CD4-positive, alpha-beta T cell treated with Interleukin-6 at 100 ng/mL for 8 hours (primary cell): ENCODE results near the gene EMP2.
"Not testable (repeated sequence)": the region's sequence is repeated elsewhere in the genome, so short reads cannot be mapped to it uniquely, and the experiment has no call there.

Experiments
- DNase-seq: peaks from one replicate; pipeline ENCODE4 v3.0.0-alpha.2; 2020; ENCODE audit warnings: mixed read lengths, low spot score

The EMP2 gene

DNA sequence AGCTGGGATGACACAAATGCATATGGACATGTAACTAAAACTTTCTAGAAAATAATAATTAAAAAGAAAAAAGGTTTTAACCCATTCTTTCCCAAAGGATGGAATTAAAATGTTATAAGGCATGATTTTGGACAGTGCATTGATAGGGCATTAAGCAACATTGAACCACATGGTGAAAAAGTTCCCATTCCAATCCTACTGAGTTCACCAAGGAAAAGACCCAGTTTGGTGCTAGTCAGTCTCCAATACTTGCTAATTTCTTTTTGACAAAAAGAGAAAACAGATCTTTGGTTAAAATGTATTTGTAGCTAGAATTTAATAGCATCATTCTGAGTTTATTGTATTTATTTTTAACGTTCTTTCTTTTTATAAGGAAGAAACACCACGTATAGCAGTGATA, 28.1 kb downstream of the EMP2 start:
- DNase-seq = no peak

DNA sequence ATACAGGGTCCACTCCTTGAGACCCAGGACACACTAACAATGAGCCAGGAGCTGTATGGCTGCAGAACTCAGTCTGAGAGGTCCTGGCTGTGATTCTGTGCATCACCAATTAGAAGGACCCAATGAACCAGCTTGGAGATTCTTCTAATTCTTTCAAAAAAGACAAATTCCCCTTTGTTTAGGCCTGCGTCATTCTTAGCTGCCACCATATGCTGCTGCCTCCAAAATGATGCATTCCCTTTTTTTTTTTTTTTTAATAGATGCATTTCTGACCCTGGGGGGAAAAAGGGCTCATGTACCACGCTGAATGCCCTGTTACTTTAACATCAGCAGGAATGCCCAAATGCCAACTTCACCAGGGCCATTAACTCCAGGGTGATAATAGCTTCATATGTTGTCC, 28.5 kb downstream of the EMP2 start:
- DNase-seq = no peak

DNA sequence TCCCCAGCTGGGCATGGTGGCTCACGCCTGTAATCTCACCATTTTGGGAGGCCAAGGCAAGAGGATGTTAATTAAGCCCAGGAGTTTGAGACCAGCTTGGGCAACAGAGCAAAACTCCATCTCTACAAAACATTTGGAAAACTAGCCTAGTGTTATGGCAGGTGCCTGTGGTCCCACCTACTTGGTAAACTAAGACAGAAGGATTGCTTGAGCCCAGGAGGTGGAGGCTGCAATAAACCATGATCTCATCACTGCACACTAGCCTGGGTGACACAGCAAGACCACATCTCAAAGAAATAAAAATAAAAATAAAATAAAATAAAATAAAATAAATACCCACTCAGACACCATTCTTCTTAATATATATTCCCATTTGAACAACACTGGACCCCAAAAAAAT, 32.0 kb downstream of the EMP2 start:
- DNase-seq = no peak

DNA sequence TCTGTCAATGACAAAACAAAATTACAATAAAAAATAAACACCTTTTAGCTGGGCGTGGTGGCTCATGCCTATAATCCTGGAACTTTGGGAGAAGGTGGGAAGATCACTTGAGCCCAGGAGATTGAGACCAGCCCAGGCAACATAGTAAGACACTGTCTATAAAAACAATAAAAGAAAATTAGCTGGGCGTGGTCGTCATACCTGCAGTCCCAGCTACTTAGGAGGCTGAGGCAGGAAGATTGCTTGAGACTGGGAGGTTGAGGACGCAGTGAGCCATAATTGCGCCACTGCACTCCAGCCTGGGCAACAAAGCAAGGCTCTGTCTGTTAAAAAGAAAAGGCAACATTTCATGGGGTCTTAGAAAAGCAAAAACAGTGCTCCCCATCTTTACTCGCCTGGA, 32.7 kb downstream of the EMP2 start:
- no peak for DNase-seq

DNA sequence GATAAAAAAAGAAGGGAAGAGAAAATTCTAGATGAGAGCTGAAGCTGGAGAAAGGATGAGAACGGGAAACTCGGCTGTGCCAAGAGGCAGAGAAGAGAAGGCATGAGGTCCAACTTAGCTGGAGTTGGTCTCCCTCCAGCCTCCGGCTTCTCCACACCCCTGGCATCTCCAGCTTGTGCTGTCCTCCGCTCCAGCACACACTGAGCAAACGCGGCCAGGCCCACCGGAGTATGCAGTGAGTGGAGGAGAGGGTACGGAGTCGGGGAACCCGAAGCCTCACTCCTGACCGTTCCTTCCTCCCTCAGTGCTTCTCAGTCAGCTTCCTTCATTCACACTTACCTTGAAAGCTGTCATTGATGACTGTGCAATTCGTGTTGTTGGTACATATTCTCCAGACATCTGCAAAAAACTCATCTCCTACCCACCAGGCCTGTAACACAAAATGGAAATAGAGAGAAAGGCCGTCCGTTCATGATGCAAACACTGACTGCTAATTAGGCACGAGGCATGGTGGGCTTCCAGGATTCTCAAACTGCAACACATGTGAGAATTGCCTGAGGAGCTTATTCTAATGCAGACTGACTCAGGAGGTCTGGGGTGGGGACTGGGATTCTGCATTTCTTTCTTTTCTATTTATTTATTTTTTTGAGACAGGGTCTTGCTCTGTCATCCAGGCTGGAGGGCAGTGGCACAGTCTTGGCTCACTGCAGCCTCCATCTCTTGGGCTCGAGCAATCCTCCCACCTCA, 37.0 kb downstream of the EMP2 start:
- DNase-seq = no peak

DNA sequence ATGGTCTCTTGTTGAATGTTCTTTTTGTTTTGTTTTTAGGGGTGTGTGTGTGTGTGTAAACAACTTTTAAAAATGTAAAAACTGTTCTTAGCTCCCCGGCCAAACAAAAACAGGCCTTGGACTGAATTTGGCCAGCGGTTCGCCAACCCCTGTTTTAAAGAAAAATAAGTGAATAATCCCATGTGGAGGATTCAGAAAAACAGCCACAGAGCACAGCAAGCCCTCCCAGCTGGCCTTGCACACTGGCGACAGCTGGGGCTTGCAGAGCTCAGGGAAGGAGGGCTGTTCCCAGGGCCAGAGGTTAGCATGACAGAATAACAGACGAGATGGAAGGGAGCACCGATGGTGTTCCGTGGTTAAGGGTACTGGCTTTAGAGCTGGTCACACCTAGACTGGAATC, 39.0 kb downstream of the EMP2 start:
- no peak for DNase-seq

DNA sequence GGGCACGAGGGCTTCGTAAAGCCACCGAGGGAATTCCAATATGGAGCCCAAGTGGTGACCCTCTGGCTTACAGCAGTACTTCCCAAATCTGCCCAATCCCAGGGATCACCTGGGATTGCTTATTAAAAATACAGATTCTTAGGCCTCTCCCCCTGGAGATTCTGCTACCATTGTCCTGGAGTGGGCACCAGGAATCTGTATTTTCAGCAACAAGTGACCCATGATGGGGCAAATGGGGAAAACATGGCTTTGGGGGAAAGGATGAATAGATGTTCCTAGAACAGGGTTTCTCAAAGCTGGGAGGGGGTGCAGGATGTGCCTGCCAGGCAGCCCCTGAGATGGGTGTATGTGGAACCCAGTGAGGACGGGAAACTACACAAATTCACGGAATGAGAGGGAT, 40.6 kb downstream of the EMP2 start:
- DNase-seq = no peak

DNA sequence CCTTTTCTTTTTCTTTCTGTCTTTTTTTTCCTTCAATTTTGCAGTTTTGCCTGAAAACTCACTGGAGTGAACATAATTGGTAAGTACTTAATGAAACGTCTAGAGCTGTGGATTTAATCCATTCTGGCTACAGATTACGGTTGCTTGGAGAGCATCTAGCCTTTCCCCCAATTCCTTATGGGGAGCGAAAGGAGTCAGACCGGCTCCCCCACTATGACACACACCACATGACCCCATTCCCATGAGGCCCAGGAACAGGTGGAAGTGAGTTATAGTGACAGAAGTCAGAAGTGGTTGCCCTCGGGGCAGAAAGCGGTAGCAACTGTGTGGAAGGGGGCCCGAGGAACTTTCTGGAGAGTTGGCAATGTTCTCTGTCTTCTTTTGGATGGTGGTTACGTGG, 41.2 kb downstream of the EMP2 start:
- no peak for DNase-seq

DNA sequence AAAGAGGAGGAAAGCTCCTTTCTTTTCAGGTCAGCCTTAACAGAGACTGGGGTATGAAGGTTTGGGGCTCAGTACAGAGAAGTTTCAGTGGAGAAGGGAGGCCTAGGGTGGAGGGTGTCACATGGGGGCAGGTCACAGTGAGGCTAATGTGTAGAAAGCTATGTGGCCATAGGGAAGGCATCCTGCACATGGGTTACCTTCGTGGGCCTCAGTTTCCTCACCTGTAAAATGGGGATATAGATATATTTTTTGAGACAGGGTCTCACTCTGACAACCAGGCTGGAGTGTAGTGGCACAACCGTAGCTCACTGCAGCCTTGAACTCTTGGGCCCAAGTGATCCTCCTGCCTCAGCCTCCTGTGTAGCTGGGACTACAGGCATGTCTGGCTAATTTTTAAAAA, 41.8 kb downstream of the EMP2 start:
- DNase-seq = no peak

DNA sequence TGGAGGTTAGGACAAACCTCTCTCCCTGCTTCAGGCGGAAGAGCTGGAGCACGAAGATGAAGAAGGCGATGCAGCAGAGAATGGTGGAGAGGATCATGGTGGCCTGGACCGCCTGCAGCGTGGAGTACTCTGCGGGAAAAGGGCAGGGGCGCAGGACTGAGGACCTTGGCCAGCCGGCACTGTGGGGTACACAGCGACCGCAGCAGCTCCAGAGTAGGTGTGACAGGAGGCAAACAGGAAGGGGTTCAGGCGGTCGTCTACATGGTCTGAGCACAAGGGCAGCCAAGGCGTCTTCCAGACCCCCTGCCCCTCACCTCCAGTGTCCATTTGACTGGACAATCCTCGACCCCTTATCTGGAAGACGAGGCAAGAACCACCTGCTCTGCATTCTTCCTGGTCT, 42.5 kb downstream of the EMP2 start:
- DNase-seq = no peak

DNA sequence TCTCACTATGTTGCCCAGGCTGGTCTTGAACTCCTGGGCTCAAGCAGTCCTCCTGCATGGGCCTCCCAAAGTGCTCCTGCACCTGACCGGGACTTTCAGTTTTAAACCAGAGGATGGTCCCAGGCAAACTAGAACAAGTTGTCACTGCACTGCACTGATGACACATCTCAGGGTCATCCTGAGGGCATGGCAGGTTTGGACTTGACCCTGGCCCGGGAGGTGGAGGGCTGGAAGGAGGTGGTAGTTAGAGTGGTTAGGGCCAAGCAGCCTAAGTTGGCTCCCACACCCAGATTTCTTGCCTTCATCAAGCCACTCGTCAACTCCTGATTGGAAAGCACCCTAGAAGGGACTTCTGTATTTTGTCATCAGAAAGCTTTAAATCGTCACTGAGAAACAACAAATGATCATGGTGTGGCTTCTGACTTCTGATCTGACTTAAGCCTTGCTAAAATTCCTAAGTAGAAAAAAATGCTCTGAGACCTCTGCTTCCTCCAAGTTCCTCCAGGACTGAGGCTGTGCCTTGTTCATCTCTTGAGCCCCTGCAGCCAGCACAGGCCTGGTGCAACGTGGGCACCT, 43.5 kb downstream of the EMP2 start:
- DNase-seq = no peak

DNA sequence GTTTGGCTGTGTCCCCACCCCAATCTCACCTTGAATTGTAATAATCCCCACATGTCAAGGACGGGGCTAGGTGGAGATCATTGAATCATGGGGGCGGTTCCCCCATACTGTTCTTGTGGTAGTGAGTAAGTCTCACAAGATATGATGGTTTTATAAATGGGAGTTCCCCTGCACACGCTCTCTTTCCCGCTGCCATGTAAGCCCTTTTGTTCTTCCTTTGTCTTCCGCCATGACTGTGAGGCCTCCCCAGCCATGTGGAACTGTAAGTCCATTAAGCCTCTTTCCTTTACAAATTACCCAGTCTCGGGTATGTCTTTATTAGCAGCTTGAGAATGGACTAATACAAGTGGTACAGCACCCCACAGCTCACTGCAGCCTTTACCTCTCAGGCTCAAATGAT, 44.1 kb downstream of the EMP2 start:
- DNase-seq = not testable (repeated sequence)

DNA sequence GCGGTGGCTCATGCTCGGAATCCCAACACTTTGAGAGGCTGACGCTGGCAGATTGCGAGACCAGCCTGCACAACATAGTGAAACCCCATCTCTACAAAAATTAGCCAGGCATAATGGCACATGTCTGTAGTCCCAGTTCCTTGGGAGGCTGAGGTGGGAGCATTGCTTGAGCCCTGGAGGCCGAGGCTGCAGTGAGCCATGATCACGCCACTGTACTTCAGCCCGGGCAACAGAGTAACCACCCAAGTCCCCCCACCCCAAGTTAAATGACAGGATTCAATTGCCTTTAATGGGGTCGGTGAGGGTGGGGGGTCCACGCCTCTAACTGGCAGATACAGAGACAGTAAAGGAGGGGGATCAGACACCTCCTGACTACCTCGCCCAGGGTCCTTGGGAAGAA, 44.9 kb downstream of the EMP2 start:
- DNase-seq = no peak

DNA sequence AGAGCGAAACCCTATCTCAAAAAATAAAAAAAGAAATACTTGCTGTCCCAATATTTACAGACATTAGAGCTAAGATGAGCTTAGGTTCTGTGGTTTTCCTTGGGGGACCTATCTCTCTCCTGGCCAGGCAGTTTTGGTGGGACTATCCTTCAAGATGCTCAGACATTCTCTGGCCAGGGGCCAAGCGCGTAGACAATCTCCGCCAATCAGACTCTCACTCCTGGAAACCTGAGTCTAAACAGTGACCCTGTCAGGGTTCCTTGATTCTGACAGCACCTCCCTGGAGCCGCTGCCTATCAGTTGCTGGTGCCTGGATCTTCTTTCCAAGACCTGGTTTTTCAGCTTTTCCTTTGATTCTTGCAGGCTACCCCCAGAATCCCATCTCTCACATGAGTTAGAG, 45.6 kb downstream of the EMP2 start:
- no peak for DNase-seq

DNA sequence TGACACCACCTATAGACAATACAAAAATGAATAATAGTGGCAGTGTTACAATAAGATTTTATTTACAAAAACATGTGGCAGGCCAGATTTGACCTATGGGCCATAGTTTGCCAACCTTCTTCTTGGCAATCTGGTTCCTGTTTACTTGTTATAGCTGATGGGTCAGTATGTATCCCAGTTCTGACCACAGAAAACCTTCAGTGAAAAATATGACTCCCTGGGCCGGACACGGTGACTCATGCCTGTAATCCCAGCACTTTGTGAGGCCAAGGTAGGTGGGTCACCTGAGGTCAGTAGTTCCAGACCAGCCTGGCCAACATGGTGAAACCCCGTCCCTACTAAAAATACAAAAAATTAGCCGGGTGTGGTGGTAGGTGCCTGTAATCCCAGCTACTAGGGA, 46.8 kb downstream of the EMP2 start:
- not testable (repeated sequence) for DNase-seq

DNA sequence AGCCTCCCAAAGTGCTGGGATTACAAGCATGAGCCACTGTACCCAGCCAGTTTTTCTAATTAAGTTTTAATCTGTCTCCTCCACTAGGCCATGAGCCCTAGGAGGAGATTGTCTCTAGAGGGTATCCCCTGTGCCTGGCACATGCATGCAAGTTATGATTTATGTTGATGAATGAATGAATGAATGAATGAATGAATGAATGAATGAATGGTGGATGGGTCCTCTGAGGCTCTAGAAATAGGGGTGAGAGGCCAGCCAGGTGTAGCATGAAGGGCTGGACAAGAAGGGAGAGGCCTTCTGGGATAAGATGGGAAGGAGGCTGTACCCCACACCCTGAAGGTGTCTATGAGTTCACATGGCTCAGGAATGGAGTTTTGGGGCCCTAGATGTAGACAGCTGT, 48.8 kb downstream of the EMP2 start:
- no peak for DNase-seq

DNA sequence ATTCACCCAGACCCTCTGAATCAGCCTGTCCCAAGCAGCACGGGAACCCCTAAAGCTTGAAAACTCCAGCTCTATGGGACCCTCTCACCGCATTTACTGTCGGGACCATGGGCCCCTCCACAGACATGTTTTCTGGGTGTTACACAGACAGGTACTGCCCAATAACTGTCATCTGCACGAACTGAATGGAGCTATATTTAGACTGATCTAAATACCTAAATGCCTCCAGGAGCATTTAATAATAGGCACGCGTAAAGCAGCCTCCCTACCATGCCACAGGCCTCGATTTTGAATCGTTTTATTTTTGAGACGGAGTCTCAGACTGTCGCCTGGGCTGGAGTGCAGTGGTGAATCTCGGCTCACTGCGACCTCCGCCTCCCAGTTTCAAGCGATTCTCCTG, 49.7 kb downstream of the EMP2 start:
- no peak for DNase-seq

DNA sequence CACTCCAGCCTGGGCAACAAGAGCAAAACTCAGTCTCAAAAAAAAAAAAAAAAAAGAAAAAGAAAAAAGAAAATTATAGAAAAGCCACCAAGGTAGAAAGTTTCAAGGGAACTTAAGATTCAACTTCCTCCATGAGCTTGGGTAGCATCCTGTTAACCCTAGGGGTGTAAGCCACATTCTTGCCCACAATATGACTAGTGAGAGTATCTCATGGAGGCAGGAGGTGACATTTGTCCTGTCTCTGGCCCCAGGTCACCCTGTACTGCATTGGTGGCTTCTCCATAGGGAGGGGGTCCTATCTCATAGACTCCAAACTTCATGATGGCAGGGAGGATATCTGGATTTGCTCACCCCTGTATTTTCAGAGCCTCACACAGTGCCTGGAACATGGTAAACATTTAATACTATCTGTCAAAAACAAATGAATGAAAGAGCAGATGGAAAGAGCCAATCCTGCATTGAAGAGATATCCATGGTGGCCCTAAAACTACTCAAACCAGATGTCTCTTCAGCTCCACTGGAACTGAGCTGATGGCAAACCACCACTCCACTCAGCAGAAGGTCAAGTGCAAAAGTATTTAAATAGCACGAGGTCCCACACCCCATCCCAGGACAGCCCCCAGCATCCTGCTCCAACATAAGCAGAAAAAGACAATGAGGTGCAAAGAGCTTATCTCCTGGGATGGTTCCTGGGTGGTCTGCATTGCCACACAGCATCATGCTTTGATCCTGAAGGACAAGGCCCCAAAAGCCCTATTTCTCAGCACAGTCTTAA, 50.3 kb downstream of the EMP2 start:
- DNase-seq = no peak

DNA sequence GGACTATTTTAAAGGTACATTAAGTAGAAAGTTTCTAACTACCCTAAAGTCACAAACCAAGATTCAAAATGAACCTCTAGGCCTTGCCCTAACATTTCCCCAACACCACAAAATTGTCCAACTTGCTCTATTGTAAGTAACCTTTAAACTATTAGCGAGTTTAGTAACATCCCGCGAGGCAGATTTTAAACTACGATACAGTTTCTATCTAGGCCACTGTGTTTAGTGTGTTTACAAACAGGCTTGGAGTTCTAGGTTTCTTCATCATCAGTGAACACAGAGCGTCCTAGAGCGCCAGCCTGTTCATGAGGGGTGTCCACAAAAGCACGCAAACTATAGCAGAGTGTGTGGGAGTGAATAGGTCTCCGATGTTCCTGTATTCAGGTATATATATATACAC, 51.8 kb downstream of the EMP2 start:
- no peak for DNase-seq

DNA sequence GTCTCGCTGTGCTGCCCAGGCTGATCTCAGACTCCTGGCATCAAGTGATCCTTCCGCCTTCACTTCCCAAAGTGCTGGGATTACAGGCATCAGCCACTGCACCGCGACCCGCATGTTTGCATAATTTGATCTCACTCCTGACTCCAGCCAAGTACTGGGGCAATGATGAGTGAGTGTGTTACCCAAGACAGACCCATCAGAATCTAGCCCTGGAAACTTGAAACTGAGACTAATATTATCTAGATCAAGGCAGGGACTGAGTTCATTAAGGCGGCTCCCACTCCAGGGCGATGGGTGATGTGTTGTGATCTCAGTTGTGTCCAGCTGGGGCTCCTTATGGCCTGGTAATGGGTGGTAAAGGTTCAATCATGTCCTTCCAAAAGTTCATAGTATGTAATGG, 53.4 kb downstream of the EMP2 start:
- DNase-seq = no peak

DNA sequence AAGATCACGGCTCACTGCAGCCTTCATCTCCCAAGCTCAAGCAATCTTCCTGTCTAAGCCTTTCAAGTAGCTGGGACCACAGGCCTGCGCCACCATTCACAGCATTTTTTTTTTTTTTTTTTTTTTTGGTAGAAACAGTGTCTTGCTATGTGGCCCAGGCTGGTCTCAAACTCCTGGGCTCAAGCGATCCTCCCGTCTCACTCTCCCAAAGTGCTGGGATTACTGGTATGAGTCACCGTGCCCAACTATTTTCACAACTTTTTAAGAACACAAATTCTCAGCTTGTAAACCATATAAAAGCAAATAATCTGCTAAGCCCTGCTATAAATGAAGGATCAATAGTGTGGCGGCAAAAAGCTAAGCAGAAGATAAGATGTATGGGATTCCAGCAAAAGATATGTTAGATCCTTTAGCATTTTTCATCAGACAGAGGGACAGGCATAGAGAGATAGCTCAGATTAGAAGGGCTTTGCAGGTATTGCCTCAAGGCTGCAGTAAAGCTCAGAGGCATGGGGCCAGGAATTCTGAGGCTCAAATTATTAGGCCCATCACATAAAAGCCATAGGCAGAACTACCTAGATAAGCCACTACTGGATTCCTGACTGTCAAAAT, 55.1 kb downstream of the EMP2 start:
- DNase-seq = no peak

DNA sequence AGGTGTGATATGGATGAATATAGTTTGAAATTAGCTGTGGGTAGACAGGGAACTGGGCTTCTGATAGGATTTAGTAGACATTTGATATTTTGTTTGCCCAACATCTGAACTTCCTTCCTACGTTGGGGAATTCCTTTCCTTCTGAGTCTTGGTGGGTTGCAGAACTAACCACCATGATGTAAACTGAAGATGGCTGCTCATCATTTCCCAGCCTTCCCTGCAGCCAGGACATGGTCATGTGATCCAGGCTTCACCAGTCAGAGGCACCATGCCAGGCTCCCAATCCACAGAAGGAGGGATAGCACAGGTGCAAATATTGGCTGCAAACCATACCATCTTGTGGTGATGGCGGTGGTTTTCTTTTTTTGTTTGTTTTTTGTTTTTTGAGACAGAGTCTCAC, 57.4 kb downstream of the EMP2 start:
- no peak for DNase-seq

DNA sequence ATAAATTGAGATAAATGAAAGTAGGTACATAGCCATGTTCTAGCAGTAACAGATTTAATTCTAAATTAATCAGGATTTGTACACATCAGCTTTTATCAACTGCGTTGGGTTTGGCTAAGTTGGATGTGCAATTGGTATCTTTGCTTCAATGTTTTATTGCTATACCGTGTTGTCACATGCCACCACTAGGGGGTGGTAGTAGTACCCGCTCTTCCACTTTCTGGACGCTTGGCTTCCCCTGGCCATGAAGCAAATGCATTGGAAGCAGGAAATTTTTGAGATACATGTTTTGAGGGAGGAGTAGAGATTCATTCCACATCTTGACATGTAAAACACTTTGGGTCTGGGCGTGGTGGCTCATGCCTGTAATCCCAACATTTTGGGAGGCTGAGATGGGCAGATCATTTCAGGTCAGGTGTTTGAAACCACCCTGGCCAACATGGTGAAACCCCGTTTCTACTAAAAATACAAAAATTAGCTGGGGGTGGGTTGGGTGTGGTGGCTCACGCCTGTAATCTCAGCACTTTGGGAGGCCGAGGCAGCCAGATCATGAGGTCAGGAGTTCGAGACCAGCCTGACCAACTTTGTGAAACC, 58.6 kb downstream of the EMP2 start:
- DNase-seq = peak; percentile 44
